Suprapubic skin (tissue), 4 donors: Measurements from ENCODE around the gene DPY19L2. TPM values are rescaled to one million over a fixed set of nuclear protein-coding genes. Genes with fewer than 3 reads are reported as not detected.
A peak's percentile ranks its signal among the peaks of the same experiment; 100 is the strongest.
"Not testable (repeated sequence)": the region's sequence is repeated elsewhere in the genome, so short reads cannot be mapped to it uniquely, and the experiment has no call there.

Source experiments
- DNase-seq, 2 donors: peaks; one replicate each; pipeline ENCODE4 v3.0.0-alpha.2; 2019; ENCODE audit warnings: low spot score in 2 of 2
- H3K27ac ChIP-seq: fragments of 200-600 bp; sonication (generic); one replicate; pipeline ENCODE4 v1.5.1; 2019
- H3K27me3 ChIP-seq: fragments of 200-600 bp; sonication (generic); one replicate; pipeline ENCODE4 v1.5.1; 2019
- H3K36me3 ChIP-seq: fragments of 200-600 bp; sonication (generic); one replicate; pipeline ENCODE4 v1.5.1; 2019
- H3K4me1 ChIP-seq: fragments of 200-600 bp; sonication (generic); one replicate; pipeline ENCODE4 v1.5.1; 2019
- H3K4me3 ChIP-seq: fragments of 200-600 bp; sonication (generic); one replicate; pipeline ENCODE4 v1.5.1; 2019; ENCODE audit warnings: mild to moderate bottlenecking
- H3K9me3 ChIP-seq: fragments of 200-600 bp; sonication (generic); one replicate; pipeline ENCODE4 v1.5.1; 2019
- EP300 ChIP-seq: sonication (generic); formaldehyde crosslinking; IDR thresholded peaks from one replicate; pipeline ENCODE4 v1.6.1; 2017; ENCODE audit warnings: antibody characterized with exemption
- POLR2A ChIP-seq, 2 donors: fragments of 450-650 bp; IDR thresholded peaks; one replicate each; pipeline ENCODE4 v1.6.1; 2017; ENCODE audit warnings: antibody characterized with exemption in 2 of 2, mild to moderate bottlenecking in 2 of 2, moderate library complexity in 2 of 2
- POLR2AphosphoS5 ChIP-seq, 3 donors: sonication (generic); formaldehyde crosslinking; IDR thresholded peaks; one replicate each; pipeline ENCODE4 v1.6.1; 2017; ENCODE audit warnings: antibody characterized with exemption in 3 of 3
- WGBS: methylation state at CpG from one replicate; pipeline ENCODE4 v1.1.5; 2018; 5-methylcytosine and 5-hydroxymethylcytosine counted together
- total RNA-seq, 4 donors: library from RNA; depleted of rRNA; stranded (reverse); fragments of >200 nt; gene quantifications; one replicate each; pipeline ENCODE4 v1.1.0, GENCODE V29; 2016
- TF ChIP-seq, protein P1 (sequence below), 2 donors: fragments of 200-600 bp in 1 of 2; fragments of 450-650 bp in 1 of 2; sonication (generic) in 1 of 2; IDR thresholded peaks; one replicate each; pipeline ENCODE4 v1.5.1; 2016 to 2019; ENCODE audit warnings: antibody characterized with exemption in 2 of 2, mild to moderate bottlenecking in 1 of 2, moderate library complexity in 1 of 2

DPY19L2 gene
- total RNA-seq, result 1 to 10 TPM in 3 of 4 donors, under 1 TPM in 1; 0.64 to 6.7 (median 2.0) TPM

GRCh38 chr12:63668028-63668799 is at the start of gene DPY19L2:
TSS of gene DPY19L2 (minus strand) at chr12:63668493. CDS start at chr12:63668393, 100 bp downstream.
- peak within 1 kb of the TSS; percentile 63 for H3K27ac ChIP-seq
- WGBS, result under 1% methylated on average over 56 of the region's 56 CpGs

GRCh38 chr12:63716891-63717290 is 48.6 kb upstream of the DPY19L2 start:
- 89% methylated on average over 4 of the region's 4 CpGs for WGBS
- not testable (repeated sequence) for H3K9me3 ChIP-seq, H3K27ac ChIP-seq, H3K36me3 ChIP-seq, H3K27me3 ChIP-seq, H3K4me1 ChIP-seq, H3K4me3 ChIP-seq, DNase-seq

More at GRCh38 chr12:63668028-63668799, at the start of gene DPY19L2:
- peak; percentile 68 to 85 for DNase-seq
- Histone ChIP-seq H3K4me3 (peak within 1 kb of the TSS; percentile 64), H3K9me3 (no peaks in the 10 kb centered on the region), H3K27me3 (peaks cover 11% of the 10 kb centered on the region), H3K36me3 (no peaks in the 10 kb centered on the region), H3K4me1 (peaks cover 17% of the 10 kb centered on the region)
- no peak for TF ChIP-seq POLR2A (IDR thresholded peaks at IDR 0.05)
- TF ChIP-seq, protein P1, sequence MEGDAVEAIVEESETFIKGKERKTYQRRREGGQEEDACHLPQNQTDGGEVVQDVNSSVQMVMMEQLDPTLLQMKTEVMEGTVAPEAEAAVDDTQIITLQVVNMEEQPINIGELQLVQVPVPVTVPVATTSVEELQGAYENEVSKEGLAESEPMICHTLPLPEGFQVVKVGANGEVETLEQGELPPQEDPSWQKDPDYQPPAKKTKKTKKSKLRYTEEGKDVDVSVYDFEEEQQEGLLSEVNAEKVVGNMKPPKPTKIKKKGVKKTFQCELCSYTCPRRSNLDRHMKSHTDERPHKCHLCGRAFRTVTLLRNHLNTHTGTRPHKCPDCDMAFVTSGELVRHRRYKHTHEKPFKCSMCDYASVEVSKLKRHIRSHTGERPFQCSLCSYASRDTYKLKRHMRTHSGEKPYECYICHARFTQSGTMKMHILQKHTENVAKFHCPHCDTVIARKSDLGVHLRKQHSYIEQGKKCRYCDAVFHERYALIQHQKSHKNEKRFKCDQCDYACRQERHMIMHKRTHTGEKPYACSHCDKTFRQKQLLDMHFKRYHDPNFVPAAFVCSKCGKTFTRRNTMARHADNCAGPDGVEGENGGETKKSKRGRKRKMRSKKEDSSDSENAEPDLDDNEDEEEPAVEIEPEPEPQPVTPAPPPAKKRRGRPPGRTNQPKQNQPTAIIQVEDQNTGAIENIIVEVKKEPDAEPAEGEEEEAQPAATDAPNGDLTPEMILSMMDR (IDR thresholded peaks at IDR 0.05), result no peak
- no peak for TF ChIP-seq EP300
- no peak for TF ChIP-seq POLR2AphosphoS5 (IDR thresholded peaks at IDR 0.05)

- H3K27me3 ChIP-seq, H3K4me3 ChIP-seq: not testable (repeated sequence)
- 68% methylated on average over 3 of the region's 3 CpGs for WGBS
Measured at GRCh38 chr12:63715107-63715625, 46.9 kb upstream of the DPY19L2 start.

DNA sequence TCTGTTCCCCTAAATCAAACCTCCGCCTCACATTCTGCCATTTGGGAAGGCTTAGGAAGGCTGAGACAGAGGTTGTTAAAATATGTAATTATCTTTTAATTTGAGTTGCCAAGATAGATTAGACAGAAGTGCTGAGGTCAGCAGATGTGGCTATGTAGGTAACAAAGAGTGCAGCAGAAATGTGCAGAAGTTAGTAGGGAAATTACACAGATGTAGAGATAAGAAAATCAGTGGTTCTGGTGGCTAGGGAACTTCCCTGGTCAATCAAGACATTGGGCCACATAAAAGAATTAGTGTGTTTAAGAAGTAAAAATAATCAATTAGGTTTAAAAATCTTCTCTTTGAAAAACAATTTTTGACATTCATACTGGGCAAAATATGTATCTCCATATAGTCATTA is 46.1 kb upstream of the DPY19L2 start:
- not testable (repeated sequence) for H3K27me3 ChIP-seq, H3K27ac ChIP-seq, H3K4me1 ChIP-seq, H3K36me3 ChIP-seq, H3K4me3 ChIP-seq, H3K9me3 ChIP-seq, DNase-seq
- 81% methylated on average over 1 of the region's 1 CpG for WGBS

More at GRCh38 chr12:63715107-63715625, 46.9 kb upstream of the DPY19L2 start:
- not testable (repeated sequence) for H3K4me1 ChIP-seq, DNase-seq, H3K27ac ChIP-seq, H3K36me3 ChIP-seq, H3K9me3 ChIP-seq

DNA sequence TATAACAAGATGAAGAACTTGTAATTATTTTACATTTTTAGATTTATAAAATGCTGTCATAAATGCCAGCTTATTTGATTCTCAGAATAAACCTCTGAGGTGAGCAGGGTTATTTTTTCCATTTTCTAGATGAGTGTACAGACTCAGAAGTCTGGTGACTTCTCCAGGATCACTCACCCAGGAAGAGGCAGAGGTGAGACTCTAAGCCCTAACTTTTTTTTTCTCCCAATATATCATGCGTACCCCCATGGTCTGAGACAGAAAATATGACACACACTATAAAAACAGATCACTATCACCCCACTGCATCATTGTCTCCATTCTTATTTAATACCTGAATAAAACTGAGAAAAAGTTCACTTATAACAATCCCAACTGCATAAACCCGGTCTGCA is 45.4 kb upstream of the DPY19L2 start:
- 58% methylated on average over 2 of the region's 2 CpGs for WGBS
- H3K36me3 ChIP-seq, DNase-seq, H3K9me3 ChIP-seq, H3K27me3 ChIP-seq, H3K4me3 ChIP-seq, H3K27ac ChIP-seq, H3K4me1 ChIP-seq: not testable (repeated sequence)

GRCh38 chr12:63712979-63713680 is 44.8 kb upstream of the DPY19L2 start:
- not testable (repeated sequence) for H3K4me1 ChIP-seq, H3K9me3 ChIP-seq, H3K27ac ChIP-seq, DNase-seq, H3K27me3 ChIP-seq, H3K36me3 ChIP-seq, H3K4me3 ChIP-seq
- WGBS, result 73% methylated on average over 1 of the region's 1 CpG

GRCh38 chr12:63712376-63712974 is 44.2 kb upstream of the DPY19L2 start:
- 91% methylated on average over 2 of the region's 2 CpGs for WGBS
- DNase-seq, H3K4me3 ChIP-seq, H3K27ac ChIP-seq, H3K27me3 ChIP-seq, H3K4me1 ChIP-seq, H3K9me3 ChIP-seq, H3K36me3 ChIP-seq: not testable (repeated sequence)

DNA sequence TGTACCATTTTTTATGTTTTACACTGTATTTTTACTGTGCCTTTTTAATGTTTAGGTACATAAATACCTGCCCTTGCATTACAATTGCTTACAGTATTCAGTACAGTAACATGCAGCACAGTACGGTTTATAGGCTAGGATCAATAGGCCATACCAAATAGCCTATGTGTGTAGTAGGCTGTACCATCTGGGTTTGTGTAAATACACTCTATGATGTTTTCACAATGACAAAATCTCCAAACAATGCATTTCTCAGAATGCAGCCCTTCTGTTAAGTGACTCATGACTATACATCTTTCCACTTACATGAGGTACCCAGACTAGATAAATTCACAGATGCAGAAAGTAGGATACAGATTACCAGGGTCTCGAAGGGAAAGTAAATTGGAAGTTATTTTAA is 43.0 kb upstream of the DPY19L2 start:
- not testable (repeated sequence) for H3K27me3 ChIP-seq, DNase-seq, H3K27ac ChIP-seq, H3K4me1 ChIP-seq, H3K36me3 ChIP-seq, H3K9me3 ChIP-seq, H3K4me3 ChIP-seq
- WGBS, result 78% methylated on average over 2 of the region's 2 CpGs
